HG03354 (cell line): Measurements from ENCODE around the gene RIPPLY3.

Experiments used
- ATAC-seq: cut with Tn5 transposase; IDR thresholded peaks from one replicate; pipeline ENCODE4 v1.9.1; 2021; ENCODE audit warnings: mild to moderate bottlenecking; ENCODE audit not compliant: unreplicated experiment, poor library complexity, severe bottlenecking

Gene RIPPLY3

GRCh38 chr21:37006486-37007291 lies at the start of gene RIPPLY3:
Gene RIPPLY3 (plus strand): TSS chr21:37006702. CDS start chr21:37006773, 71 bp downstream.
- ATAC-seq = no peak

GRCh38 chr21:36959020-36959835 lies 47.3 kb upstream of the RIPPLY3 start:
- no peak for ATAC-seq

- ATAC-seq = no peak
Observed at GRCh38 chr21:36960676-36961284, 45.7 kb upstream of the RIPPLY3 start.

- no peak for ATAC-seq
Observed at GRCh38 chr21:36962098-36962780, 44.3 kb upstream of the RIPPLY3 start.

- ATAC-seq = no peak
Observed at GRCh38 chr21:36964398-36964797, 42.1 kb upstream of the RIPPLY3 start.

GRCh38 chr21:36964827-36965719 lies 41.4 kb upstream of the RIPPLY3 start:
- ATAC-seq = no peak

GRCh38 chr21:36965720-36966065 lies 40.8 kb upstream of the RIPPLY3 start:
- ATAC-seq = no peak

- peak; percentile 83 for ATAC-seq
Observed at GRCh38 chr21:36966066-36966820, 40.3 kb upstream of the RIPPLY3 start, which contains the start of gene HLCS. Gene HLCS (minus strand): TSS chr21:36966669. CDS start chr21:36966638, 31 bp downstream.

GRCh38 chr21:36966821-36967768 lies 39.4 kb upstream of the RIPPLY3 start:
- peak; percentile 37 for ATAC-seq

- ATAC-seq = no peak
Observed at GRCh38 chr21:36968414-36968813, 38.1 kb upstream of the RIPPLY3 start.

- no peak for ATAC-seq
Observed at GRCh38 chr21:36968976-36969375, 37.5 kb upstream of the RIPPLY3 start.

- no peak for ATAC-seq
Observed at GRCh38 chr21:36973986-36974850, 32.3 kb upstream of the RIPPLY3 start.

- no peak for ATAC-seq
Observed at GRCh38 chr21:36974851-36975192, 31.7 kb upstream of the RIPPLY3 start.

- no peak for ATAC-seq
Observed at GRCh38 chr21:36976228-36976861, 30.2 kb upstream of the RIPPLY3 start.

- ATAC-seq = peak; percentile 83
Observed at GRCh38 chr21:36976882-36977651, 29.4 kb upstream of the RIPPLY3 start.
